ENCODE measurements around the gene SLC50A1. TPM values are rescaled to one million over a fixed set of nuclear protein-coding genes. Genes with fewer than 3 reads are reported as not detected.

SLC50A1 gene
- total and polyA plus RNA-seq, 9 of the 15 experiments (the other 6 are each of a cell fraction or from before 2014, with no cell fraction given), result 46.5 to 132 (median 91.9) TPM

- TF ChIP-seq PHTF2 (CRISPR knock-in tag; IDR thresholded peaks at IDR 0.05), result no peak
- no peak for TF ChIP-seq TARDBP (IDR thresholded peaks at IDR 0.05)
- TF ChIP-seq BCOR (IDR thresholded peaks at IDR 0.05), result no peak
- no peak for TF ChIP-seq STAT5A (IDR thresholded peaks at IDR 0.05; ENCODE audit: borderline replicate concordance, low read length)
- peak; percentile 96 for TF ChIP-seq CEBPB (tag; IDR thresholded peaks at IDR 0.05)
- no peak for TF ChIP-seq ZNF644 (tag; IDR thresholded peaks at IDR 0.05; ENCODE audit: low read depth)
- TF ChIP-seq ESRRA (IDR thresholded peaks at IDR 0.05; ENCODE audit: borderline replicate concordance, low read depth), result peak; percentile 96
- TF ChIP-seq ZNF586 (CRISPR knock-in tag; conservative IDR thresholded peaks at IDR 0.05), result no peak
- TF ChIP-seq HDAC6 (IDR thresholded peaks at IDR 0.05; ENCODE audit: low read depth, low read length), result no peak
- no peak for TF ChIP-seq SIRT6 (IDR thresholded peaks at IDR 0.05; ENCODE audit: low read depth, low read length)
- no peak for TF ChIP-seq LARP7 (IDR thresholded peaks at IDR 0.05)
- TF ChIP-seq, protein P1, sequence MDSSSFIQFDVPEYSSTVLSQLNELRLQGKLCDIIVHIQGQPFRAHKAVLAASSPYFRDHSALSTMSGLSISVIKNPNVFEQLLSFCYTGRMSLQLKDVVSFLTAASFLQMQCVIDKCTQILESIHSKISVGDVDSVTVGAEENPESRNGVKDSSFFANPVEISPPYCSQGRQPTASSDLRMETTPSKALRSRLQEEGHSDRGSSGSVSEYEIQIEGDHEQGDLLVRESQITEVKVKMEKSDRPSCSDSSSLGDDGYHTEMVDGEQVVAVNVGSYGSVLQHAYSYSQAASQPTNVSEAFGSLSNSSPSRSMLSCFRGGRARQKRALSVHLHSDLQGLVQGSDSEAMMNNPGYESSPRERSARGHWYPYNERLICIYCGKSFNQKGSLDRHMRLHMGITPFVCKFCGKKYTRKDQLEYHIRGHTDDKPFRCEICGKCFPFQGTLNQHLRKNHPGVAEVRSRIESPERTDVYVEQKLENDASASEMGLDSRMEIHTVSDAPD (CRISPR knock-in tag; IDR thresholded peaks at IDR 0.05), result no peak
- no peak for TF ChIP-seq ZNF146 (CRISPR knock-in tag; IDR thresholded peaks at IDR 0.05; ENCODE audit: unreplicated experiment)
- no peak for TF ChIP-seq HNRNPUL1 (IDR thresholded peaks at IDR 0.05; ENCODE audit: low read length)
- TF ChIP-seq SMARCA5 (IDR thresholded peaks at IDR 0.05), result no peak
- no peak for TF ChIP-seq MITF (IDR thresholded peaks at IDR 0.05)
- TF ChIP-seq CEBPG (CRISPR knock-in tag; IDR thresholded peaks at IDR 0.05), result peak; percentile 84
- peak; percentile 28 to 80; a peak in 2 of 4 replicates for TF ChIP-seq CEBPG (tag; conservative IDR thresholded peaks at IDR 0.05 in 1 of 2, IDR thresholded peaks at IDR 0.05 in 1 of 2)
- TF ChIP-seq ATF3 (IDR thresholded peaks at IDR 0.05), result peak; percentile 35; the same call in 1 of the 2 replicates
- TF ChIP-seq ATF3 (CRISPR knock-in tag; conservative IDR thresholded peaks at IDR 0.05), result no peak
- TF ChIP-seq, protein P2, sequence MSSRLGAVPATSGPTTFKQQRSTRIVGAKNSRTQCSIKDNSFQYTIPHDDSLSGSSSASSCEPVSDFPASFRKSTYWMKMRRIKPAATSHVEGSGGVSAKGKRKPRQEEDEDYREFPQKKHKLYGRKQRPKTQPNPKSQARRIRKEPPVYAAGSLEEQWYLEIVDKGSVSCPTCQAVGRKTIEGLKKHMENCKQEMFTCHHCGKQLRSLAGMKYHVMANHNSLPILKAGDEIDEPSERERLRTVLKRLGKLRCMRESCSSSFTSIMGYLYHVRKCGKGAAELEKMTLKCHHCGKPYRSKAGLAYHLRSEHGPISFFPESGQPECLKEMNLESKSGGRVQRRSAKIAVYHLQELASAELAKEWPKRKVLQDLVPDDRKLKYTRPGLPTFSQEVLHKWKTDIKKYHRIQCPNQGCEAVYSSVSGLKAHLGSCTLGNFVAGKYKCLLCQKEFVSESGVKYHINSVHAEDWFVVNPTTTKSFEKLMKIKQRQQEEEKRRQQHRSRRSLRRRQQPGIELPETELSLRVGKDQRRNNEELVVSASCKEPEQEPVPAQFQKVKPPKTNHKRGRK (tag; IDR thresholded peaks at IDR 0.05), result no peak
- 0 out of 2 replicates have a peak, but pooled peaks have one; percentile 38 for TF ChIP-seq IRF9 (tag; IDR thresholded peaks at IDR 0.05)
- no peak for TF ChIP-seq SAP30 (IDR thresholded peaks at IDR 0.05; ENCODE audit: borderline replicate concordance, insufficient read depth, low read depth, low read length, poor library complexity, severe bottlenecking)
- no peak for TF ChIP-seq POLR3A (IDR thresholded peaks at IDR 0.05; ENCODE audit: borderline replicate concordance, extremely low read depth, insufficient read depth, insufficient read length)
Measured at GRCh38 chr1:155178441-155179111, 42.9 kb downstream of the SLC50A1 start (continued).

Measured in K562 (cell line).